IPS DF 6.9 (cell line): Measurements from ENCODE around the gene TCF7L2.

ENCODE experiments used
- DNase-seq: peaks from one replicate; pipeline ENCODE4 v3.0.0-alpha.2; 2013; ENCODE audit warnings: low read depth, low spot score
- H3K27ac ChIP-seq: one replicate; pipeline ENCODE4 v1.5.1; 2013; ENCODE audit warnings: low read length, control low read depth
- H3K27me3 ChIP-seq: 2 replicates; pipeline ENCODE4 v1.6.1; 2013; ENCODE audit warnings: mild to moderate bottlenecking, low read length; ENCODE audit not compliant: control insufficient read depth, insufficient read depth
- H3K36me3 ChIP-seq: 2 replicates; pipeline ENCODE4 v1.6.1; 2013; ENCODE audit warnings: low read length; ENCODE audit not compliant: control insufficient read depth, insufficient read depth
- H3K4me1 ChIP-seq: 2 replicates; pipeline ENCODE4 v1.6.1; 2013; ENCODE audit warnings: low read length; ENCODE audit not compliant: control insufficient read depth, insufficient read depth
- H3K4me3 ChIP-seq: 2 replicates; pipeline ENCODE4 v1.5.1; 2013; ENCODE audit warnings: mild to moderate bottlenecking, low read length
- H3K9me3 ChIP-seq: 2 replicates; pipeline ENCODE4 v1.6.1; 2013; ENCODE audit warnings: low read length, inconsistent platforms; ENCODE audit not compliant: control insufficient read depth, insufficient read depth
- WGBS: extraction: QIAGEN DNeasy Blood & Tissue Kit; methylation state at CpG from one replicate; pipeline ENCODE4 v1.1.7; 2013; ENCODE audit warnings: mixed read lengths, missing lambda C conversion rate; ENCODE audit not compliant: insufficient read length, insufficient coverage; 5-methylcytosine and 5-hydroxymethylcytosine counted together

Gene TCF7L2

DNA sequence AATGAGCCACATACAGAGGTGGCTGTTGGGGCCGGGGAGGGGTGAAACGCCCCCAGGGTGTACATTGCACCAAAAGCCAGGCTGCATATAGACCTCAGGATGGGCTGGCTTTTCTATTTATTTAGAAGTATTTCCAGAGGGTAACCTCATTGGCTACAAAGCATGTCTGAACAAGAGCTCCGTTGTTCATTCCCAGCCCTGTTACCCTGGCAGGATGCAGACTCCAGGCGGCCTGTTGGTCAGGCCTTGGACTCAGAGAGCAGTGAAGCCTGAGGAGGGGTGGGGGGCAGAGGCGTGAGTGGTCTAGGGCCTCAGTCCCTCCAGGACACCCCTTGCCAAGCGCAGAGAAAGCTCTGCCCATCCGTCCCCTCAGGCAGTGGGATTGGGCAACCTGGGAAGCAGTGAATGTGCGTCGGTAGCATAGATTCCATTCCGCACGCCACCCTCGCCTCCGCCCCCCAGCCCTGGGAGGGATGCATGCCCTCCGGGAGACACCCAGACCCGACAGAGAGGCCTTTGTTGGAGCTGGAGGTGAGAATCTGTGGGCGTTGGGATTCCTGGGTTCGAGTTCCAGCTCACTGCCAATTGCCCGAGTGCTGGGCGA is 41.9 kb downstream of the TCF7L2 start:
- Histone ChIP-seq H3K4me3 (no peak overlapping the region), H3K9me3 (no peaks in the 10 kb centered on the region), H3K4me1 (peaks cover 5% of the 10 kb centered on the region), H3K36me3 (no peaks in the 10 kb centered on the region; the same call in 1 of the 2 replicates), H3K27me3 (no peaks in the 10 kb centered on the region), H3K27ac (no peak overlapping the region)
- WGBS = no CpG with 5 or more reads among the region's 19 CpGs
- DNase-seq = no peak

DNA sequence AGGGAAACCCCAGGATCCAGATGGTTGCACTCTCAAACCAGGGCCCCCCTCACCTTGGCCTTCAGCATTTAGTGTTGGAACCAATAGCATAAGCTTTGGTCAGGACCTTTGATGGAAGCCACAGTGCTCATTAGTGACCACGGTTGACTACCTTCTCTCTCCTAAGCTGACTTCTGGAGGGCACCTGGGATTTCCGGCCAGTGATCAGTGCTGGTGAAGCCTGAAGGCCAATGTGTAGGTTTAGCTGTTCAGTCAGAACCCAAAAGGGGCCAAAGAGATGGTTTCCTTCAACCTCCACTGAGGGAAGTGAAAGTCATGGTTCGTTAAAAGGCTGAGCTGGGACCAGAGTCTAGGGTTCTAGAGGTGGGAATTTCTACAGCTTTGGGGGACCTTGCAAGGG is 46.4 kb downstream of the TCF7L2 start:
- H3K36me3 ChIP-seq = no peaks in the 10 kb centered on the region; the same call in 1 of the 2 replicates
- no peak overlapping the region for H3K27ac ChIP-seq
- no peaks in the 10 kb centered on the region for H3K27me3 ChIP-seq
- no CpG with 5 or more reads among the region's 3 CpGs for whole genome bisulfite sequencing
- H3K9me3 ChIP-seq = no peaks in the 10 kb centered on the region
- DNase-seq = no peak
- no peak overlapping the region for H3K4me3 ChIP-seq
- H3K4me1 ChIP-seq = peaks cover 2% of the 10 kb centered on the region; the same call in 1 of the 2 replicates

- H3K4me1 ChIP-seq = no peaks in the 10 kb centered on the region; the same call in 1 of the 2 replicates
Measured at GRCh38 chr10:112999102-112999501, 49.1 kb downstream of the TCF7L2 start.

GRCh38 chr10:113000442-113000841 is 50.4 kb downstream of the TCF7L2 start:
- Histone ChIP-seq H3K27ac (no peak overlapping the region), H3K27me3 (no peaks in the 10 kb centered on the region), H3K4me3 (no peak overlapping the region), H3K4me1 (peaks cover 3% of the 10 kb centered on the region; the same call in 1 of the 2 replicates), H3K36me3 (no peaks in the 10 kb centered on the region; the same call in 1 of the 2 replicates), H3K9me3 (no peaks in the 10 kb centered on the region)
- no peak for DNase-seq
- WGBS = no CpG with 5 or more reads among the region's 6 CpGs

More at GRCh38 chr10:112999102-112999501, 49.1 kb downstream of the TCF7L2 start:
- DNase-seq = no peak
- no CpG with 5 or more reads among the region's 4 CpGs for WGBS
- Histone ChIP-seq H3K27ac (no peak overlapping the region), H3K27me3 (no peaks in the 10 kb centered on the region), H3K4me3 (no peak overlapping the region), H3K9me3 (no peaks in the 10 kb centered on the region), H3K36me3 (no peaks in the 10 kb centered on the region; the same call in 1 of the 2 replicates)

- Histone ChIP-seq H3K4me1 (peaks cover 4% of the 10 kb centered on the region; the same call in 1 of the 2 replicates), H3K9me3 (no peaks in the 10 kb centered on the region), H3K36me3 (no peaks in the 10 kb centered on the region; the same call in 1 of the 2 replicates), H3K27ac (no peak overlapping the region), H3K27me3 (no peaks in the 10 kb centered on the region), H3K4me3 (no peak overlapping the region)
- WGBS = no CpG with 5 or more reads among the region's 14 CpGs
- no peak for DNase-seq
Measured at GRCh38 chr10:113000876-113001598, 51.0 kb downstream of the TCF7L2 start.

GRCh38 chr10:113001599-113002448 is 51.8 kb downstream of the TCF7L2 start:
- Histone ChIP-seq H3K27ac (no peak overlapping the region), H3K36me3 (no peaks in the 10 kb centered on the region; the same call in 1 of the 2 replicates), H3K27me3 (no peaks in the 10 kb centered on the region), H3K4me3 (no peak overlapping the region), H3K9me3 (no peaks in the 10 kb centered on the region), H3K4me1 (peaks cover 4% of the 10 kb centered on the region; the same call in 1 of the 2 replicates)
- no CpG with 5 or more reads among the region's 8 CpGs for WGBS
- DNase-seq = no peak

DNA sequence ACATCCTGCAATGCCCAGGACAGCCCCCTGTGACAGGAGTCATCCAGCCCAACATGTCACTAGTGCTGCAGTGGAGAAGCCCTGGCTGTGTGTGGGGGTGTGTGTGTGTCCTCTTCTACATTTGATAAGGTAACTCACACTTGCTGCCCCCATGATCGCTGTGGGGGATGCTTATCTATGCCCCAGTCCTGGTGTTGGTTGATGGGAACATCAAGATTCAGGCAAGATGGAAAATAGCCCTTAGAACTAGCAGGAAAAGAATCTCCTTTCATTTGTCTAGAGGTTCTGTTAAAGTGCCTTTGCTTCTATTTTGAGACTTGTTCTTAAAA is 52.4 kb downstream of the TCF7L2 start:
- WGBS = no CpG with 5 or more reads among the region's 1 CpG
- H3K4me3 ChIP-seq = no peak overlapping the region
- no peak overlapping the region for H3K27ac ChIP-seq
- H3K4me1 ChIP-seq = peaks cover 4% of the 10 kb centered on the region; the same call in 1 of the 2 replicates
- no peak for DNase-seq
- H3K27me3 ChIP-seq = no peaks in the 10 kb centered on the region
- H3K36me3 ChIP-seq = no peaks in the 10 kb centered on the region; the same call in 1 of the 2 replicates
- no peaks in the 10 kb centered on the region for H3K9me3 ChIP-seq

GRCh38 chr10:113003052-113003451 is 53.0 kb downstream of the TCF7L2 start:
- Histone ChIP-seq H3K27me3 (no peaks in the 10 kb centered on the region), H3K36me3 (no peaks in the 10 kb centered on the region; the same call in 1 of the 2 replicates), H3K9me3 (no peaks in the 10 kb centered on the region), H3K4me3 (no peak overlapping the region), H3K4me1 (peaks cover 4% of the 10 kb centered on the region; the same call in 1 of the 2 replicates), H3K27ac (no peak overlapping the region)
- WGBS = no CpG with 5 or more reads among the region's 3 CpGs
- no peak for DNase-seq

- H3K4me1 ChIP-seq = peaks cover 4% of the 10 kb centered on the region; the same call in 1 of the 2 replicates
- no peaks in the 10 kb centered on the region; the same call in 1 of the 2 replicates for H3K36me3 ChIP-seq
- no peak overlapping the region for H3K4me3 ChIP-seq
- H3K27ac ChIP-seq = no peak overlapping the region
- WGBS = no CpG with 5 or more reads among the region's 5 CpGs
- no peaks in the 10 kb centered on the region for H3K9me3 ChIP-seq
- no peak for DNase-seq
- no peaks in the 10 kb centered on the region for H3K27me3 ChIP-seq
Measured at GRCh38 chr10:113004069-113004618, 54.1 kb downstream of the TCF7L2 start.

GRCh38 chr10:113005380-113005779 is 55.3 kb downstream of the TCF7L2 start:
- no CpG with 5 or more reads among the region's 6 CpGs for WGBS
- no peak for DNase-seq
- H3K27me3 ChIP-seq = no peaks in the 10 kb centered on the region
- H3K36me3 ChIP-seq = no peaks in the 10 kb centered on the region; the same call in 1 of the 2 replicates
- H3K27ac ChIP-seq = no peak overlapping the region
- H3K4me3 ChIP-seq = no peak overlapping the region
- H3K4me1 ChIP-seq = peaks cover 4% of the 10 kb centered on the region; the same call in 1 of the 2 replicates
- H3K9me3 ChIP-seq = no peaks in the 10 kb centered on the region
